ENCODE results near the gene MYLK.
"Not testable (repeated sequence)": the region's sequence is repeated elsewhere in the genome, so short reads cannot be mapped to it uniquely, and the experiment has no call there.

Gene MYLK

GRCh38 chr3:123613543-123613942, 270.6 kb downstream of the MYLK start:
- DNase-seq, result no peak

GRCh38 chr3:123611674-123612073, 272.5 kb downstream of the MYLK start:
- DNase-seq, result not testable (repeated sequence)

GRCh38 chr3:123611082-123611481, 273.1 kb downstream of the MYLK start:
- no peak for DNase-seq

- DNase-seq, result no peak
These were observed 273.8 kb downstream of the MYLK start for GRCh38 chr3:123610331-123610730.

- no peak for DNase-seq
These were observed 275.1 kb downstream of the MYLK start for GRCh38 chr3:123609063-123609462.

- DNase-seq, result no peak
These were observed 275.7 kb downstream of the MYLK start for GRCh38 chr3:123608263-123608937.

- no peak for DNase-seq
These were observed 277.6 kb downstream of the MYLK start for GRCh38 chr3:123606527-123606926.

- no peak for DNase-seq
These were observed 278.3 kb downstream of the MYLK start for GRCh38 chr3:123605789-123606234.

- DNase-seq, result not testable (repeated sequence)
These were observed 281.0 kb downstream of the MYLK start for GRCh38 chr3:123603153-123603552.

- no peak for DNase-seq
These were observed 281.8 kb downstream of the MYLK start for GRCh38 chr3:123602325-123602724.

- not testable (repeated sequence) for DNase-seq
These were observed 283.3 kb downstream of the MYLK start for GRCh38 chr3:123600863-123601262.

GRCh38 chr3:123597561-123597960, 286.6 kb downstream of the MYLK start:
- no peak for DNase-seq

- DNase-seq, result no peak
These were observed 288.5 kb downstream of the MYLK start for GRCh38 chr3:123595396-123596180.

GRCh38 chr3:123593381-123593780, 290.8 kb downstream of the MYLK start:
- no peak for DNase-seq

GRCh38 chr3:123590685-123591450, 293.3 kb downstream of the MYLK start:
- DNase-seq, result no peak

- no peak for DNase-seq
These were observed 296.7 kb downstream of the MYLK start for GRCh38 chr3:123587401-123587800.

- no peak for DNase-seq
These were observed 297.2 kb downstream of the MYLK start for GRCh38 chr3:123586968-123587367.

- DNase-seq, result peak in 2 of 5 donors; percentile 3 to 42
These were observed 298.0 kb downstream of the MYLK start for GRCh38 chr3:123586131-123586530.

GRCh38 chr3:123584988-123585937, 298.9 kb downstream of the MYLK start, which contains the start of gene HACD2:
TSS of gene HACD2 (minus strand) at chr3:123585053. CDS start at chr3:123585027, 26 bp downstream.
- DNase-seq, result peak; percentile 90 to 97 (median 91)

GRCh38 chr3:123584284-123584987, 299.7 kb downstream of the MYLK start:
- peak in 3 of 5 donors; percentile 1 to 32 (median 15) for DNase-seq

GRCh38 chr3:123583561-123583960, 300.6 kb downstream of the MYLK start:
- DNase-seq, result no peak
